ENCODE data around the gene DCLK2. TPM values are rescaled to one million over a fixed set of nuclear protein-coding genes. Genes with fewer than 3 reads are reported as not detected.

DCLK2 gene
- total and polyA plus RNA-seq, 2 of the 4 experiments (the other 2 are of a cell fraction), result 11.3 to 15.5 TPM

GRCh38 chr4:150164055-150164454, 85.8 kb downstream of the DCLK2 start:
- H3K27ac ChIP-seq (ENCODE audit: insufficient read depth, low read length), result no peak overlapping the region
- H3K4me2 ChIP-seq (ENCODE audit: low read depth, low read length), result no peak overlapping the region
- in situ Hi-C loops (cut with MboI; ENCODE audit: low sequenced_read_pairs) (no loop called here), intact Hi-C loops (cut with micrococcal nuclease) (no loop called here), dilution Hi-C loops (cut with HindIII; ENCODE audit: low sequenced_read_pairs, unreplicated experiment) (no loop called here)
- H2BK5ac ChIP-seq (ENCODE audit: low read depth, low read length, poor library complexity, severe bottlenecking), result no peak overlapping the region
- TF ChIP-seq SMC3 (IDR thresholded peaks at IDR 0.05; ENCODE audit: low read depth, low read length) (no peak), CHD1 (IDR thresholded peaks at IDR 0.05; ENCODE audit: low read depth, low read length) (no peak), MAZ (IDR thresholded peaks at IDR 0.05; ENCODE audit: borderline replicate concordance, low read depth, low read length) (no peak), RAD21 (IDR thresholded peaks at IDR 0.05; ENCODE audit: low read length) (no peak), RCOR1 (IDR thresholded peaks at IDR 0.05; ENCODE audit: insufficient replicate concordance, low read length) (no peak), MXI1 (IDR thresholded peaks at IDR 0.05; ENCODE audit: borderline replicate concordance, low read depth, low read length) (no peak), FOS (IDR thresholded peaks at IDR 0.05; ENCODE audit: low read depth, low read length) (no peak), POLR2A (IDR thresholded peaks at IDR 0.05; ENCODE audit: low read depth, low read length) (no peak), NFE2L2 (IDR thresholded peaks at IDR 0.05; ENCODE audit: low read depth, low read length) (no peak), MAFK (IDR thresholded peaks at IDR 0.05; ENCODE audit: low read depth, low read length) (no peak), RFX5 (IDR thresholded peaks at IDR 0.05; ENCODE audit: low read depth, low read length) (no peak), CEBPB (IDR thresholded peaks at IDR 0.05; ENCODE audit: low read depth, low read length) (no peak), BHLHE40 (IDR thresholded peaks at IDR 0.05; ENCODE audit: low read depth, low read length) (no peak)
- TF ChIP-seq, protein P1, sequence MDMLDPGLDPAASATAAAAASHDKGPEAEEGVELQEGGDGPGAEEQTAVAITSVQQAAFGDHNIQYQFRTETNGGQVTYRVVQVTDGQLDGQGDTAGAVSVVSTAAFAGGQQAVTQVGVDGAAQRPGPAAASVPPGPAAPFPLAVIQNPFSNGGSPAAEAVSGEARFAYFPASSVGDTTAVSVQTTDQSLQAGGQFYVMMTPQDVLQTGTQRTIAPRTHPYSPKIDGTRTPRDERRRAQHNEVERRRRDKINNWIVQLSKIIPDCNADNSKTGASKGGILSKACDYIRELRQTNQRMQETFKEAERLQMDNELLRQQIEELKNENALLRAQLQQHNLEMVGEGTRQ (IDR thresholded peaks at IDR 0.05; ENCODE audit: low read depth, low read length), result no peak
- TF ChIP-seq, protein P2, sequence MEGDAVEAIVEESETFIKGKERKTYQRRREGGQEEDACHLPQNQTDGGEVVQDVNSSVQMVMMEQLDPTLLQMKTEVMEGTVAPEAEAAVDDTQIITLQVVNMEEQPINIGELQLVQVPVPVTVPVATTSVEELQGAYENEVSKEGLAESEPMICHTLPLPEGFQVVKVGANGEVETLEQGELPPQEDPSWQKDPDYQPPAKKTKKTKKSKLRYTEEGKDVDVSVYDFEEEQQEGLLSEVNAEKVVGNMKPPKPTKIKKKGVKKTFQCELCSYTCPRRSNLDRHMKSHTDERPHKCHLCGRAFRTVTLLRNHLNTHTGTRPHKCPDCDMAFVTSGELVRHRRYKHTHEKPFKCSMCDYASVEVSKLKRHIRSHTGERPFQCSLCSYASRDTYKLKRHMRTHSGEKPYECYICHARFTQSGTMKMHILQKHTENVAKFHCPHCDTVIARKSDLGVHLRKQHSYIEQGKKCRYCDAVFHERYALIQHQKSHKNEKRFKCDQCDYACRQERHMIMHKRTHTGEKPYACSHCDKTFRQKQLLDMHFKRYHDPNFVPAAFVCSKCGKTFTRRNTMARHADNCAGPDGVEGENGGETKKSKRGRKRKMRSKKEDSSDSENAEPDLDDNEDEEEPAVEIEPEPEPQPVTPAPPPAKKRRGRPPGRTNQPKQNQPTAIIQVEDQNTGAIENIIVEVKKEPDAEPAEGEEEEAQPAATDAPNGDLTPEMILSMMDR (conservative IDR thresholded peaks at IDR 0.05; ENCODE audit: low read depth, low read length), result no peak
- TF ChIP-seq, protein P3, sequence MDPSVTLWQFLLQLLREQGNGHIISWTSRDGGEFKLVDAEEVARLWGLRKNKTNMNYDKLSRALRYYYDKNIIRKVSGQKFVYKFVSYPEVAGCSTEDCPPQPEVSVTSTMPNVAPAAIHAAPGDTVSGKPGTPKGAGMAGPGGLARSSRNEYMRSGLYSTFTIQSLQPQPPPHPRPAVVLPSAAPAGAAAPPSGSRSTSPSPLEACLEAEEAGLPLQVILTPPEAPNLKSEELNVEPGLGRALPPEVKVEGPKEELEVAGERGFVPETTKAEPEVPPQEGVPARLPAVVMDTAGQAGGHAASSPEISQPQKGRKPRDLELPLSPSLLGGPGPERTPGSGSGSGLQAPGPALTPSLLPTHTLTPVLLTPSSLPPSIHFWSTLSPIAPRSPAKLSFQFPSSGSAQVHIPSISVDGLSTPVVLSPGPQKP (IDR thresholded peaks at IDR 0.05; ENCODE audit: borderline replicate concordance, low read depth, low read length), result no peak
- peaks cover 3% of the 10 kb centered on the region for H3K9me3 ChIP-seq (ENCODE audit: control insufficient read depth, insufficient read depth, low read length)
- no peak overlapping the region for H3K4ac ChIP-seq (ENCODE audit: low read depth, low read length)
- H3K9ac ChIP-seq (ENCODE audit: low read depth, low read length), result no peak overlapping the region
- H4K8ac ChIP-seq (ENCODE audit: low read depth in 2 of 2, low read length in 2 of 2), result no peak overlapping the region
- H2AK5ac ChIP-seq (ENCODE audit: low read depth, low read length), result no peak overlapping the region
- no peaks in the 10 kb centered on the region for H3K27me3 ChIP-seq (ENCODE audit: control insufficient read depth, insufficient read depth, low read length)
- no peak overlapping the region for H3K56ac ChIP-seq (ENCODE audit: extremely low read depth, insufficient read depth, low read length)
- ATAC-seq (ENCODE audit: low read depth), result no peak
- no peak overlapping the region for H2BK15ac ChIP-seq (ENCODE audit: low read depth, low read length)
- H2BK20ac ChIP-seq (ENCODE audit: low read depth, low read length), result no peak overlapping the region
- BruUV-seq (replicated peaks), result no TSS peak
- no peak overlapping the region for H4K5ac ChIP-seq (ENCODE audit: low read depth, low read length)
- no peak overlapping the region for H3K14ac ChIP-seq (replicated peaks; ENCODE audit: low read depth, low read length)
- H3K79me1 ChIP-seq (ENCODE audit: low read depth in 1 of 2, low read length in 2 of 2), result peaks cover 35 to 58% of the 10 kb centered on the region in 2 experiments
- POLR2A ChIA-PET (ENCODE audit: unreplicated experiment), result no interaction called here
- no peak for DNase-seq
- CTCF ChIA-PET, result no interaction called here
- no peak overlapping the region for H2AFZ ChIP-seq (replicated peaks; ENCODE audit: low read length, poor library complexity)
- no peaks in the 10 kb centered on the region for H3K4me1 ChIP-seq (ENCODE audit: control insufficient read depth, insufficient read depth, low read length)
- no peak overlapping the region for H3K23ac ChIP-seq (ENCODE audit: low read depth, low read length)
- no peak overlapping the region for H2BK120ac ChIP-seq (ENCODE audit: low read depth, low read length)
- H3K18ac ChIP-seq (ENCODE audit: low read depth, low read length), result no peak overlapping the region
- H2AK9ac ChIP-seq (replicated peaks; ENCODE audit: low read depth, low read length, poor library complexity), result no peak overlapping the region
- no peaks in the 10 kb centered on the region for H3K36me3 ChIP-seq (ENCODE audit: control insufficient read depth, insufficient read depth, low read length)
- no peaks in the 10 kb centered on the region for H4K20me1 ChIP-seq (ENCODE audit: insufficient read depth, low read length)
- H3K9me1 ChIP-seq (ENCODE audit: insufficient read depth, low read length), result peaks cover 8% of the 10 kb centered on the region; the same call in 1 of the 2 replicates
- no peak overlapping the region for H4K91ac ChIP-seq (ENCODE audit: insufficient read depth, low read depth, low read length)
- H3K4me3 ChIP-seq (ENCODE audit: insufficient read depth, low read depth, low read length), result no peak overlapping the region

Measured in IMR-90 (cell line).